ENCODE results near the gene SLC12A7. TPM values are rescaled to one million over a fixed set of nuclear protein-coding genes. Genes with fewer than 3 reads are reported as not detected.
"Not testable (repeated sequence)": the region's sequence is repeated elsewhere in the genome, so short reads cannot be mapped to it uniquely, and the experiment has no call there.

SLC12A7 gene
- total RNA-seq, 2 experiments from 2014 or later, result 101 to 111 TPM

DNA sequence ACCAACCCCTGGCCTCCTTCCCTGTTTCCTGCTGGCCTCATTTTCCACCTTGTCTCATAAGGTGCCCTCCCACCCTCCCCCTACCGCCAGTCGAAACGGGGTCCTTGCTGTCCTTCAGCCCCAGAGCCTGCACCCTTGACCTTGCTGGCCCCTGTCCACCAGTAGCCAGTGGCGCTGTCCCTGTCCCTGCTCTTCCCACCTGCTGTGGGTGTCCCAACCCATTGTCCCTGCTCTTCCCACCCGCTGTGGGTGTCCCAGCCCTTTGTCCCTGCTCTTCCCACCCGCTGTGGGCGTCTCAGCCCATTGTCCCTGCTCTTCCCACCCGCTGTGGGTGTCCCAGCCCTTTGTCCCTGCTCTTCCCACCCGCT, 89.9 kb downstream of the SLC12A7 start:
- H3K9me3 Mint-ChIP-seq (ENCODE audit: insufficient read depth); POLR2A ChIA-PET; CTCF ChIA-PET; H3K27me3 Mint-ChIP-seq (ENCODE audit: low read depth); H3K4me1 Mint-ChIP-seq (ENCODE audit: low read depth); DNase-seq; H3K36me3 Mint-ChIP-seq (ENCODE audit: low read depth); H3K27ac Mint-ChIP-seq; H3K4me3 Mint-ChIP-seq; ATAC-seq: not testable (repeated sequence)

- CTCF ChIA-PET, result no interaction called here
Observed at GRCh38 chr5:1021136-1021968, 90.5 kb downstream of the SLC12A7 start.

DNA sequence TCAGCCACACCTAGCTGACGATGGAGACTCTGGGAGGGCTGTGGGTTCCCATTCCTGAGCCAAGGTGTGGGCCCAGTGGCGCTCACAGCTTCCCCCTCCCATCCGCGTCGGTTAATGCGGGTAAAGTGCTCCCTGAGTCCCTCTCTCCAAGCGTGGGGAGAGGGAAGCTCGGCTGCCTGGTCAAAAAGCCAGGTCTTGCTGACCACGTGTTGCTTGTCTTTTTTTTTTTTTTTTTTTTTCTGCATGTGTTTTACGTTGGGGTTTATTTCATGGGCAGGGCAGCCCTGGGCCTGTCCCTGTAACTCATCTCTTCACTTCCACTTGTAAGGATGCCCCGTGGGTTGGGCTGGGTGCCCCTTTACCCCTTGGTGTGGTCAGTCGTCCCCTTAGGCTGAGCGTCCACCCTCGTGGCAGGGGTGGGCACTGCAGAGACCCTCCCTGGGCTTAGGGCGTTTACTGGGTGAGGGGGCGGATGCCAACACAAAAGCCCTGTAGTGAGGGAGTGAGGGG, 91.4 kb downstream of the SLC12A7 start:
- POLR2A ChIA-PET, result no interaction called here
- H3K27ac Mint-ChIP-seq, result no peak overlapping the region
- H3K27me3 Mint-ChIP-seq (ENCODE audit: low read depth), result no peaks in the 10 kb centered on the region
- DNase-seq (no peak), ATAC-seq (no peak)
- no peak overlapping the region for H3K4me3 Mint-ChIP-seq
- no peaks in the 10 kb centered on the region for H3K9me3 Mint-ChIP-seq (ENCODE audit: insufficient read depth)
- H3K36me3 Mint-ChIP-seq (ENCODE audit: low read depth), result no peaks in the 10 kb centered on the region
- CTCF ChIA-PET, result interaction anchor here (0.8 kb wide), 1 partner anchor 97 kb away, joined by 3 read pairs; no protein-coding TSS in a partner anchor
- no peaks in the 10 kb centered on the region for H3K4me1 Mint-ChIP-seq (ENCODE audit: low read depth)

More at GRCh38 chr5:1021136-1021968, 90.5 kb downstream of the SLC12A7 start:
- no peaks in the 10 kb centered on the region for H3K27me3 Mint-ChIP-seq (ENCODE audit: low read depth)
- H3K4me3 Mint-ChIP-seq, result no peak overlapping the region
- H3K4me1 Mint-ChIP-seq (ENCODE audit: low read depth), result no peaks in the 10 kb centered on the region
- POLR2A ChIA-PET, result no interaction called here
- H3K9me3 Mint-ChIP-seq (ENCODE audit: insufficient read depth), result no peaks in the 10 kb centered on the region
- H3K27ac Mint-ChIP-seq, result no peak overlapping the region
- H3K36me3 Mint-ChIP-seq (ENCODE audit: low read depth), result no peaks in the 10 kb centered on the region
- no peak for ATAC-seq
- DNase-seq, result no peak

DNA sequence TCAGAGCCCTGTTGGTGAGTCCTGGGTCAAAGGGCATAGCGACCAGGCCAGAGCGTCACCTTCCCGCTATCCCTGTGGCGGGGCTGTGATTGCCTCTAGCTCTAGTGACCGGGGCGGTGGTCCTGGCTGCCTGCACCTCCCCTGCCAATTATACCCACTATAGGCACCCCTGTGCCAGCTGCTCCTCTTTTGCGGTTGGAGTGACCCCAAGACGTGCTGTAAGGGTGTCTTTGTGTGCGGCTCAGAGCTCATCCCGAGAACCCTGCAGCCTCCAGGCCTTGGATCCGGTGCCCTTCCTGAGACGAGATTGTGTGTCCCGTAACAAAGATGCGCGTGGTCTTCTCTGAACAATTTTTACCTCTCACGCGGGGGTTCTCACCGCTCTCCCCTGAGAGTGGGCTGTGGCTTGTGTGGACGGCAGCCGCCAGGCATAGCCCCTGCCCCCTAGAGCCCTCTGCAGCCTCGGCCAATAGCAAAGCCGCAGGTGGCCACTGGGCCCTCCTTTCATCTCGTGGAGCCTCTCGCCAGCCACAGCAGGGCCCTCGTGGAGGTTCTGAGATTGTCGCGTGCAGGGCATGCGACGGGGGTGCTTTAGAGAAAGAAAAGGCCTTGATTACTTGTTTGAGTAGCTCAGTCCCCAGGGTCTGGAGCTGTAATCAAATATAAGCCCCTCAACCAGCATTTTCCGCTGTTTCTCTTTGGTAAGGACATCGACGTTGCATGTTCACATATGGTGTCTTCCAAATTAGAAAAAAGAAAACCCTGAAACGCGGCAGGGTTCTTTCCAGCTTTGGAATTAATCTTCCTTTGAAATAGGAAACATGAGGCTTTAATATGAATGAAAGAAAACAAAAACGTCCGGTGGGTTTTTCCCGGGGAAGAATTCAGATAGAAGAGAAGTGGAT, 92.6 kb downstream of the SLC12A7 start:
- no peak for ATAC-seq
- Mint-ChIP-seq H3K36me3 (ENCODE audit: low read depth) (no peaks in the 10 kb centered on the region), H3K4me3 (no peak overlapping the region), H3K9me3 (ENCODE audit: insufficient read depth) (no peaks in the 10 kb centered on the region), H3K4me1 (ENCODE audit: low read depth) (no peaks in the 10 kb centered on the region), H3K27me3 (ENCODE audit: low read depth) (no peaks in the 10 kb centered on the region), H3K27ac (no peak overlapping the region)
- POLR2A ChIA-PET, result no interaction called here
- CTCF ChIA-PET, result interaction anchor here (0.9 kb wide), 1 partner anchor 95 kb away, joined by 3 read pairs; no protein-coding TSS in a partner anchor
- no peak for DNase-seq

DNA sequence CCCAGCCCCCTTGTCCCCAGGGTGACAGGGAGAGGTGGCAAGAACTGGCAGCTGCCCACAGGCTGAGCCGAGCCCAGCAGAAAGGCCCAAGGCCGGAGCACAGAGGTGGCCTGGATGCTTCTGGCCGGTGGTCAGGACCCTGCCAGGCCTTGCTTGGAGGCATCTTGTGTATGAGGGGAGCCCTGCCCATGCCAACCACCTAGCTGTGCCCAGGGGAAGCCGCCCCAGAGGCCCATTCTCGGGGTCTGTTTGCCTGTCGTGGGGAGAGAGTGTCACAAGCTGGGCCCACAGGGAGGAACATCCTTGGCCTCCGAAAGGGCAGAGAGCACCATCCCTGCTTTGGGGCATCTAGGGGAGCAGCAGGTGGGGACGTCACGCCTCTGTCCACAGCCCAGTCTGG, 93.3 kb downstream of the SLC12A7 start:
- Mint-ChIP-seq H3K27me3 (ENCODE audit: low read depth) (no peaks in the 10 kb centered on the region), H3K4me1 (ENCODE audit: low read depth) (no peaks in the 10 kb centered on the region), H3K9me3 (ENCODE audit: insufficient read depth) (no peaks in the 10 kb centered on the region), H3K4me3 (no peak overlapping the region), H3K36me3 (ENCODE audit: low read depth) (no peaks in the 10 kb centered on the region), H3K27ac (no peak overlapping the region)
- CTCF ChIA-PET, result no interaction called here
- POLR2A ChIA-PET, result no interaction called here
- ATAC-seq, result no peak
- DNase-seq, result no peak

- no peak overlapping the region for H3K27ac Mint-ChIP-seq
- ATAC-seq (no peak), DNase-seq (no peak)
- H3K27me3 Mint-ChIP-seq (ENCODE audit: low read depth), result no peaks in the 10 kb centered on the region
- ChIA-PET POLR2A (no interaction called here), CTCF (no interaction called here)
- no peaks in the 10 kb centered on the region for H3K36me3 Mint-ChIP-seq (ENCODE audit: low read depth)
- no peak overlapping the region for H3K4me3 Mint-ChIP-seq
- H3K4me1 Mint-ChIP-seq (ENCODE audit: low read depth), result no peaks in the 10 kb centered on the region
- H3K9me3 Mint-ChIP-seq (ENCODE audit: insufficient read depth), result no peaks in the 10 kb centered on the region
Observed at GRCh38 chr5:1017691-1018455, 94.0 kb downstream of the SLC12A7 start.

GRCh38 chr5:1017056-1017455, 94.8 kb downstream of the SLC12A7 start:
- no peak overlapping the region for H3K4me3 Mint-ChIP-seq
- H3K27ac Mint-ChIP-seq, result no peak overlapping the region
- CTCF ChIA-PET, result interaction anchor here (1.2 to 1.8 kb wide), 2 partner anchors 10 to 93 kb away, joined by 5 to 9 read pairs; no protein-coding TSS in a partner anchor
- POLR2A ChIA-PET, result no interaction called here
- H3K9me3 Mint-ChIP-seq (ENCODE audit: insufficient read depth), result no peaks in the 10 kb centered on the region
- DNase-seq (no peak), ATAC-seq (no peak)
- no peaks in the 10 kb centered on the region for H3K4me1 Mint-ChIP-seq (ENCODE audit: low read depth)
- no peaks in the 10 kb centered on the region for H3K36me3 Mint-ChIP-seq (ENCODE audit: low read depth)
- no peaks in the 10 kb centered on the region for H3K27me3 Mint-ChIP-seq (ENCODE audit: low read depth)

DNA sequence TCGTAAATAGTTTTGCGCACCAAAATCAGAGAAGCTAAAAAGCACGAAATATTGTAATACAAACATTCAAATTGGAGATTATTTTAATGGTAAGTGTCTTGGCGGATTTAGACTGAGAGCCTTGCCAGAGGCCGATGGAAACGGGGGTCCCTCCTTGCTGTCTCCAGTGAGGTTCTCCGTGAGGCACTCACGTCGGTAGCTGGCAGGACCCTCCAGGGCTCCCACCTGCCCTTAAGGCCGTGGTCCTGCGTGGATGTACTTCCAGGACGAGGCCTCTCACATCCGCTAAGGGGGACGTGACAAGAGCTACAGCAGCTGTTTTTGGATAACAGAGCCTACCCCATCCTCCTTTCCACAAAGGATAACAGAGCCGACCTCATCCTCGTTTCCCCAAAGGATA, 95.4 kb downstream of the SLC12A7 start:
- Mint-ChIP-seq H3K9me3 (ENCODE audit: insufficient read depth) (no peaks in the 10 kb centered on the region), H3K4me3 (no peak overlapping the region), H3K36me3 (ENCODE audit: low read depth) (no peaks in the 10 kb centered on the region), H3K27ac (no peak overlapping the region), H3K4me1 (ENCODE audit: low read depth) (no peaks in the 10 kb centered on the region), H3K27me3 (ENCODE audit: low read depth) (no peaks in the 10 kb centered on the region)
- CTCF ChIA-PET, result interaction anchor here (1.2 to 1.8 kb wide), 2 partner anchors 9 to 93 kb away, joined by 5 to 9 read pairs; no protein-coding TSS in a partner anchor
- POLR2A ChIA-PET, result no interaction called here
- ATAC-seq (no peak), DNase-seq (no peak)

GRCh38 chr5:1016036-1016435, 95.8 kb downstream of the SLC12A7 start:
- DNase-seq (no peak), ATAC-seq (no peak)
- Mint-ChIP-seq H3K4me1 (ENCODE audit: low read depth) (peaks cover 2% of the 10 kb centered on the region), H3K9me3 (ENCODE audit: insufficient read depth) (no peaks in the 10 kb centered on the region), H3K27ac (no peak overlapping the region), H3K27me3 (ENCODE audit: low read depth) (no peaks in the 10 kb centered on the region), H3K4me3 (no peak overlapping the region), H3K36me3 (ENCODE audit: low read depth) (no peaks in the 10 kb centered on the region)
- POLR2A ChIA-PET, result no interaction called here
- CTCF ChIA-PET, result interaction anchor here (1.2 to 1.8 kb wide), 2 partner anchors 9 to 92 kb away, joined by 5 to 9 read pairs; no protein-coding TSS in a partner anchor

GRCh38 chr5:1015507-1015906, 96.4 kb downstream of the SLC12A7 start:
- Mint-ChIP-seq H3K9me3 (ENCODE audit: insufficient read depth) (no peaks in the 10 kb centered on the region), H3K27ac (no peak overlapping the region), H3K4me1 (ENCODE audit: low read depth) (peaks cover 3% of the 10 kb centered on the region), H3K27me3 (ENCODE audit: low read depth) (peaks cover under 1% of the 10 kb centered on the region), H3K36me3 (ENCODE audit: low read depth) (no peaks in the 10 kb centered on the region), H3K4me3 (no peak overlapping the region)
- ChIA-PET CTCF (interaction anchor here (1.2 to 1.8 kb wide), 2 partner anchors 92 to 125 kb away, joined by 3 to 9 read pairs; no protein-coding TSS in a partner anchor), POLR2A (no interaction called here)
- ATAC-seq (no peak), DNase-seq (no peak)

- H3K4me1 Mint-ChIP-seq (ENCODE audit: low read depth), result peaks cover 9% of the 10 kb centered on the region
- no peak overlapping the region for H3K27ac Mint-ChIP-seq
- H3K9me3 Mint-ChIP-seq (ENCODE audit: insufficient read depth), result no peaks in the 10 kb centered on the region
- peaks cover 7% of the 10 kb centered on the region for H3K27me3 Mint-ChIP-seq (ENCODE audit: low read depth)
- ChIA-PET CTCF (interaction anchor here (0.9 to 1.6 kb wide), 3 partner anchors 91 to 153 kb away, joined by 3 read pairs; no protein-coding TSS in a partner anchor), POLR2A (no interaction called here)
- no peak for DNase-seq
- no peak overlapping the region for H3K4me3 Mint-ChIP-seq
- H3K36me3 Mint-ChIP-seq (ENCODE audit: low read depth), result no peaks in the 10 kb centered on the region
- no peak for ATAC-seq
Observed at GRCh38 chr5:1014781-1015221, 97.1 kb downstream of the SLC12A7 start.
